Measurements from ENCODE around the gene UNK. TPM values are rescaled to one million over a fixed set of nuclear protein-coding genes. Genes with fewer than 3 reads are reported as not detected.

The UNK gene
- total and polyA plus RNA-seq, 2 of the 13 experiments (the other 11 are each of a cell fraction or from before 2014, with no cell fraction given) = 31.6 to 33.0 TPM

GRCh38 chr17:75754378-75755204, 30.0 kb upstream of the UNK start (continued):
- TF ChIP-seq BRCA1 (CRISPR knock-in tag; IDR thresholded peaks at IDR 0.05) (0 out of 2 replicates have a peak, but pooled peaks have one; percentile 72), JUND (CRISPR knock-in tag; IDR thresholded peaks at IDR 0.05) (peak; percentile 78), FOSL1 (CRISPR knock-in tag; IDR thresholded peaks at IDR 0.05; ENCODE audit: borderline replicate concordance) (no peak), ZMYM3 (CRISPR knock-in tag; IDR thresholded peaks at IDR 0.05) (peak; percentile 82), ZNF704 (CRISPR knock-in tag; IDR thresholded peaks at IDR 0.05; ENCODE audit: borderline replicate concordance) (0 out of 2 replicates have a peak, but pooled peaks have one; percentile 67), ZSCAN30 (CRISPR knock-in tag; IDR thresholded peaks at IDR 0.05) (no peak), KDM3A (CRISPR knock-in tag; IDR thresholded peaks at IDR 0.05; ENCODE audit: low read depth) (peak; percentile 73), NFATC3 (CRISPR knock-in tag; IDR thresholded peaks at IDR 0.05) (no peak), ATF3 (CRISPR knock-in tag; IDR thresholded peaks at IDR 0.05) (no peak), ZNF792 (CRISPR knock-in tag; IDR thresholded peaks at IDR 0.05) (no peak; the same call in 1 of the 2 replicates), ZBTB38 (CRISPR knock-in tag; IDR thresholded peaks at IDR 0.05) (peak; percentile 92), MBD4 (IDR thresholded peaks at IDR 0.05; ENCODE audit: borderline replicate concordance, low read length) (no peak), ZNF264 (CRISPR knock-in tag; IDR thresholded peaks at IDR 0.05) (no peak)
- TF ChIP-seq, protein P1, sequence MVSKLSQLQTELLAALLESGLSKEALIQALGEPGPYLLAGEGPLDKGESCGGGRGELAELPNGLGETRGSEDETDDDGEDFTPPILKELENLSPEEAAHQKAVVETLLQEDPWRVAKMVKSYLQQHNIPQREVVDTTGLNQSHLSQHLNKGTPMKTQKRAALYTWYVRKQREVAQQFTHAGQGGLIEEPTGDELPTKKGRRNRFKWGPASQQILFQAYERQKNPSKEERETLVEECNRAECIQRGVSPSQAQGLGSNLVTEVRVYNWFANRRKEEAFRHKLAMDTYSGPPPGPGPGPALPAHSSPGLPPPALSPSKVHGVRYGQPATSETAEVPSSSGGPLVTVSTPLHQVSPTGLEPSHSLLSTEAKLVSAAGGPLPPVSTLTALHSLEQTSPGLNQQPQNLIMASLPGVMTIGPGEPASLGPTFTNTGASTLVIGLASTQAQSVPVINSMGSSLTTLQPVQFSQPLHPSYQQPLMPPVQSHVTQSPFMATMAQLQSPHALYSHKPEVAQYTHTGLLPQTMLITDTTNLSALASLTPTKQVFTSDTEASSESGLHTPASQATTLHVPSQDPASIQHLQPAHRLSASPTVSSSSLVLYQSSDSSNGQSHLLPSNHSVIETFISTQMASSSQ (IDR thresholded peaks at IDR 0.05; ENCODE audit: low read depth) = no peak
- TF ChIP-seq, protein P1 (CRISPR knock-in tag; IDR thresholded peaks at IDR 0.05; ENCODE audit: borderline replicate concordance) = no peak; the same call in 1 of the 2 replicates
- TF ChIP-seq, protein P2, sequence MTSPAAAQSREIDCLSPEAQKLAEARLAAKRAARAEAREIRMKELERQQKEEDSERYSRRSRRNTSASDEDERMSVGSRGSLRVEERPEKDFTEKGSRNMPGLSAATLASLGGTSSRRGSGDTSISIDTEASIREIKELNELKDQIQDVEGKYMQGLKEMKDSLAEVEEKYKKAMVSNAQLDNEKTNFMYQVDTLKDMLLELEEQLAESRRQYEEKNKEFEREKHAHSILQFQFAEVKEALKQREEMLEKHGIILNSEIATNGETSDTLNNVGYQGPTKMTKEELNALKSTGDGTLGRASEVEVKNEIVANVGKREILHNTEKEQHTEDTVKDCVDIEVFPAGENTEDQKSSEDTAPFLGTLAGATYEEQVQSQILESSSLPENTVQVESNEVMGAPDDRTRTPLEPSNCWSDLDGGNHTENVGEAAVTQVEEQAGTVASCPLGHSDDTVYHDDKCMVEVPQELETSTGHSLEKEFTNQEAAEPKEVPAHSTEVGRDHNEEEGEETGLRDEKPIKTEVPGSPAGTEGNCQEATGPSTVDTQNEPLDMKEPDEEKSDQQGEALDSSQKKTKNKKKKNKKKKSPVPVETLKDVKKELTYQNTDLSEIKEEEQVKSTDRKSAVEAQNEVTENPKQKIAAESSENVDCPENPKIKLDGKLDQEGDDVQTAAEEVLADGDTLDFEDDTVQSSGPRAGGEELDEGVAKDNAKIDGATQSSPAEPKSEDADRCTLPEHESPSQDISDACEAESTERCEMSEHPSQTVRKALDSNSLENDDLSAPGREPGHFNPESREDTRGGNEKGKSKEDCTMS (CRISPR knock-in tag; conservative IDR thresholded peaks at IDR 0.05) = no peak
- TF ChIP-seq, protein P3, sequence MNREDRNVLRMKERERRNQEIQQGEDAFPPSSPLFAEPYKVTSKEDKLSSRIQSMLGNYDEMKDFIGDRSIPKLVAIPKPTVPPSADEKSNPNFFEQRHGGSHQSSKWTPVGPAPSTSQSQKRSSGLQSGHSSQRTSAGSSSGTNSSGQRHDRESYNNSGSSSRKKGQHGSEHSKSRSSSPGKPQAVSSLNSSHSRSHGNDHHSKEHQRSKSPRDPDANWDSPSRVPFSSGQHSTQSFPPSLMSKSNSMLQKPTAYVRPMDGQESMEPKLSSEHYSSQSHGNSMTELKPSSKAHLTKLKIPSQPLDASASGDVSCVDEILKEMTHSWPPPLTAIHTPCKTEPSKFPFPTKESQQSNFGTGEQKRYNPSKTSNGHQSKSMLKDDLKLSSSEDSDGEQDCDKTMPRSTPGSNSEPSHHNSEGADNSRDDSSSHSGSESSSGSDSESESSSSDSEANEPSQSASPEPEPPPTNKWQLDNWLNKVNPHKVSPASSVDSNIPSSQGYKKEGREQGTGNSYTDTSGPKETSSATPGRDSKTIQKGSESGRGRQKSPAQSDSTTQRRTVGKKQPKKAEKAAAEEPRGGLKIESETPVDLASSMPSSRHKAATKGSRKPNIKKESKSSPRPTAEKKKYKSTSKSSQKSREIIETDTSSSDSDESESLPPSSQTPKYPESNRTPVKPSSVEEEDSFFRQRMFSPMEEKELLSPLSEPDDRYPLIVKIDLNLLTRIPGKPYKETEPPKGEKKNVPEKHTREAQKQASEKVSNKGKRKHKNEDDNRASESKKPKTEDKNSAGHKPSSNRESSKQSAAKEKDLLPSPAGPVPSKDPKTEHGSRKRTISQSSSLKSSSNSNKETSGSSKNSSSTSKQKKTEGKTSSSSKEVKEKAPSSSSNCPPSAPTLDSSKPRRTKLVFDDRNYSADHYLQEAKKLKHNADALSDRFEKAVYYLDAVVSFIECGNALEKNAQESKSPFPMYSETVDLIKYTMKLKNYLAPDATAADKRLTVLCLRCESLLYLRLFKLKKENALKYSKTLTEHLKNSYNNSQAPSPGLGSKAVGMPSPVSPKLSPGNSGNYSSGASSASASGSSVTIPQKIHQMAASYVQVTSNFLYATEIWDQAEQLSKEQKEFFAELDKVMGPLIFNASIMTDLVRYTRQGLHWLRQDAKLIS (CRISPR knock-in tag; IDR thresholded peaks at IDR 0.05) = 0 out of 2 replicates have a peak, but pooled peaks have one; percentile 25

Data from HepG2 (cell line).